Esophagus squamous epithelium (tissue), 4 donors: Measurements from ENCODE around the gene CFAP43.

Source experiments
- CTCF ChIP-seq, 6 experiments: fragments of 450-650 bp in 4 of 6; fragments of 200-600 bp in 2 of 6; sonication (generic) in 2 of 6; IDR thresholded peaks; one replicate each; pipeline ENCODE4 v1.5.1; 2016 to 2019; ENCODE audit warnings: antibody characterized with exemption in 6 of 6, mild to moderate bottlenecking in 4 of 6, moderate library complexity in 4 of 6
- POLR2A ChIP-seq, 4 donors: fragments of 450-650 bp; IDR thresholded peaks; one replicate each; pipeline ENCODE4 v1.6.1; 2017; ENCODE audit warnings: antibody characterized with exemption in 4 of 4, mild to moderate bottlenecking in 4 of 4, moderate library complexity in 3 of 4

GRCh38 chr10:104197364-104197763, 34.8 kb downstream of the CFAP43 start:
- peak in 3 of 6 experiments; percentile 5 to 29 (median 7) for TF ChIP-seq CTCF (IDR thresholded peaks at IDR 0.05)
- TF ChIP-seq POLR2A (IDR thresholded peaks at IDR 0.05), result no peak
